ENCODE data around the gene CD3G.
A peak's percentile ranks its signal among the peaks of the same experiment; 100 is the strongest.

The CD3G gene

GRCh38 chr11:118310781-118311485, 33.2 kb upstream of the CD3G start:
- TF ChIP-seq POLR2A (IDR thresholded peaks at IDR 0.05; ENCODE audit: low read depth, low read length) (no peak), POLR2AphosphoS5 (IDR thresholded peaks at IDR 0.05; ENCODE audit: low read depth, low read length) (no peak), PAX5 (IDR thresholded peaks at IDR 0.05; ENCODE audit: insufficient read depth, low read length, severe bottlenecking) (no peak), TAF1 (IDR thresholded peaks at IDR 0.05; ENCODE audit: low read depth, low read length) (no peak), POU2F2 (IDR thresholded peaks at IDR 0.05; ENCODE audit: low read depth, low read length) (no peak), SPI1 (IDR thresholded peaks at IDR 0.05; ENCODE audit: low read depth, low read length) (no peak)
- DNase-seq (ENCODE audit: insufficient read length, low spot score) = no peak
- FAIRE-seq = no peak

GRCh38 chr11:118311518-118311917, 32.6 kb upstream of the CD3G start:
- FAIRE-seq (no peak), DNase-seq (ENCODE audit: insufficient read length, low spot score) (no peak)
- no peak for TF ChIP-seq SPI1 (IDR thresholded peaks at IDR 0.05; ENCODE audit: low read depth, low read length)
- TF ChIP-seq TAF1 (IDR thresholded peaks at IDR 0.05; ENCODE audit: low read depth, low read length) = no peak
- TF ChIP-seq POLR2AphosphoS5 (IDR thresholded peaks at IDR 0.05; ENCODE audit: low read depth, low read length) = no peak
- no peak for TF ChIP-seq POU2F2 (IDR thresholded peaks at IDR 0.05; ENCODE audit: low read depth, low read length)
- TF ChIP-seq PAX5 (IDR thresholded peaks at IDR 0.05; ENCODE audit: insufficient read depth, low read length, severe bottlenecking) = no peak
- no peak for TF ChIP-seq POLR2A (IDR thresholded peaks at IDR 0.05; ENCODE audit: low read depth, low read length)

GRCh38 chr11:118312328-118312727, 31.8 kb upstream of the CD3G start:
- no peak for DNase-seq (ENCODE audit: insufficient read length, low spot score)
- TF ChIP-seq PAX5 (IDR thresholded peaks at IDR 0.05; ENCODE audit: insufficient read depth, low read length, severe bottlenecking) (no peak), POLR2A (IDR thresholded peaks at IDR 0.05; ENCODE audit: low read depth, low read length) (no peak), POLR2AphosphoS5 (IDR thresholded peaks at IDR 0.05; ENCODE audit: low read depth, low read length) (no peak), POU2F2 (IDR thresholded peaks at IDR 0.05; ENCODE audit: low read depth, low read length) (no peak), SPI1 (IDR thresholded peaks at IDR 0.05; ENCODE audit: low read depth, low read length) (no peak), TAF1 (IDR thresholded peaks at IDR 0.05; ENCODE audit: low read depth, low read length) (no peak)
- no peak for FAIRE-seq

GRCh38 chr11:118313242-118313641, 30.9 kb upstream of the CD3G start:
- FAIRE-seq (no peak), DNase-seq (ENCODE audit: insufficient read length, low spot score) (no peak)
- no peak for TF ChIP-seq TAF1 (IDR thresholded peaks at IDR 0.05; ENCODE audit: low read depth, low read length)

GRCh38 chr11:118314988-118315411, 29.1 kb upstream of the CD3G start:
- DNase-seq (ENCODE audit: insufficient read length, low spot score) (no peak), FAIRE-seq (no peak)
- TF ChIP-seq TAF1 (IDR thresholded peaks at IDR 0.05; ENCODE audit: low read depth, low read length) (no peak), POU2F2 (IDR thresholded peaks at IDR 0.05; ENCODE audit: low read depth, low read length) (no peak), PAX5 (IDR thresholded peaks at IDR 0.05; ENCODE audit: insufficient read depth, low read length, severe bottlenecking) (no peak), POLR2A (IDR thresholded peaks at IDR 0.05; ENCODE audit: low read depth, low read length) (no peak), SPI1 (IDR thresholded peaks at IDR 0.05; ENCODE audit: low read depth, low read length) (no peak), POLR2AphosphoS5 (IDR thresholded peaks at IDR 0.05; ENCODE audit: low read depth, low read length) (no peak)

GRCh38 chr11:118318124-118318523, 26.0 kb upstream of the CD3G start:
- TF ChIP-seq POLR2A (IDR thresholded peaks at IDR 0.05; ENCODE audit: low read depth, low read length) (no peak), PAX5 (IDR thresholded peaks at IDR 0.05; ENCODE audit: insufficient read depth, low read length, severe bottlenecking) (no peak), TAF1 (IDR thresholded peaks at IDR 0.05; ENCODE audit: low read depth, low read length) (no peak), POU2F2 (IDR thresholded peaks at IDR 0.05; ENCODE audit: low read depth, low read length) (no peak), SPI1 (IDR thresholded peaks at IDR 0.05; ENCODE audit: low read depth, low read length) (no peak), POLR2AphosphoS5 (IDR thresholded peaks at IDR 0.05; ENCODE audit: low read depth, low read length) (no peak)
- no peak for FAIRE-seq
- DNase-seq (ENCODE audit: insufficient read length, low spot score) = no peak

- no peak for DNase-seq (ENCODE audit: insufficient read length, low spot score)
- no peak for FAIRE-seq
- TF ChIP-seq SPI1 (IDR thresholded peaks at IDR 0.05; ENCODE audit: low read depth, low read length) (no peak), POU2F2 (IDR thresholded peaks at IDR 0.05; ENCODE audit: low read depth, low read length) (no peak), TAF1 (IDR thresholded peaks at IDR 0.05; ENCODE audit: low read depth, low read length) (no peak), PAX5 (IDR thresholded peaks at IDR 0.05; ENCODE audit: insufficient read depth, low read length, severe bottlenecking) (no peak), POLR2AphosphoS5 (IDR thresholded peaks at IDR 0.05; ENCODE audit: low read depth, low read length) (no peak), POLR2A (IDR thresholded peaks at IDR 0.05; ENCODE audit: low read depth, low read length) (no peak)
Observed at GRCh38 chr11:118318581-118319336, 25.4 kb upstream of the CD3G start.

- DNase-seq (ENCODE audit: insufficient read length, low spot score) (no peak), FAIRE-seq (peak; percentile 51)
- TF ChIP-seq POU2F2 (IDR thresholded peaks at IDR 0.05; ENCODE audit: low read depth, low read length) (no peak), POLR2A (IDR thresholded peaks at IDR 0.05; ENCODE audit: low read depth, low read length) (no peak), SPI1 (IDR thresholded peaks at IDR 0.05; ENCODE audit: low read depth, low read length) (peak; percentile 45; the same call in 1 of the 2 replicates), POLR2AphosphoS5 (IDR thresholded peaks at IDR 0.05; ENCODE audit: low read depth, low read length) (no peak), TAF1 (IDR thresholded peaks at IDR 0.05; ENCODE audit: low read depth, low read length) (no peak)
Observed at GRCh38 chr11:118319337-118319707, 24.8 kb upstream of the CD3G start.

- no peak for DNase-seq (ENCODE audit: insufficient read length, low spot score)
- no peak for TF ChIP-seq POLR2AphosphoS5 (IDR thresholded peaks at IDR 0.05; ENCODE audit: low read depth, low read length)
- no peak for TF ChIP-seq POLR2A (IDR thresholded peaks at IDR 0.05; ENCODE audit: low read depth, low read length)
- no peak for TF ChIP-seq SPI1 (IDR thresholded peaks at IDR 0.05; ENCODE audit: low read depth, low read length)
- no peak for TF ChIP-seq TAF1 (IDR thresholded peaks at IDR 0.05; ENCODE audit: low read depth, low read length)
- TF ChIP-seq POU2F2 (IDR thresholded peaks at IDR 0.05; ENCODE audit: low read depth, low read length) = no peak
- no peak for TF ChIP-seq PAX5 (IDR thresholded peaks at IDR 0.05; ENCODE audit: insufficient read depth, low read length, severe bottlenecking)
- peak; percentile 50 for FAIRE-seq
Observed at GRCh38 chr11:118320515-118320914, 23.6 kb upstream of the CD3G start.
